ENCODE measurements around the gene MOB2.

- TF ChIP-seq CTCF (IDR thresholded peaks at IDR 0.05; ENCODE audit: borderline replicate concordance, extremely low read depth, low read length, poor library complexity, severe bottlenecking) = no peak
- no peak for TF ChIP-seq EZH2 (IDR thresholded peaks at IDR 0.05; ENCODE audit: borderline replicate concordance, low read depth, low read length, severe bottlenecking)
These were observed 18.6 kb downstream of the MOB2 start for GRCh38 chr11:1468002-1468401.

All from DND-41 (cell line).